CD14-positive monocyte (primary cell): ENCODE results near the gene HS6ST3. TPM values are rescaled to one million over a fixed set of nuclear protein-coding genes. Genes with fewer than 3 reads are reported as not detected.

Source experiments
- DNase-seq, 3 donors: peaks; one replicate each; pipeline ENCODE4 v3.0.0-alpha.2; 2011 to 2022
- H2AFZ ChIP-seq: 2 replicates; pipeline ENCODE4 v1.6.0; 2012; ENCODE audit warnings: mild to moderate bottlenecking, low read depth, low read length, inconsistent platforms; ENCODE audit not compliant: insufficient read depth, poor library complexity, severe bottlenecking
- H3K27ac ChIP-seq, 2 donors: 1 replicate in 1 of 2; 2 replicates in 1 of 2; pipeline ENCODE4 v1.5.1; 2012 to 2013; ENCODE audit warnings: low read length in 2 of 2, control low read depth in 1 of 2, inconsistent platforms in 1 of 2, low read depth in 1 of 2, mild to moderate bottlenecking in 1 of 2
- H3K27me3 ChIP-seq, 2 donors: one replicate each; pipeline versions ENCODE4 v1.6.0 to v1.6.1; 2011 to 2013; ENCODE audit warnings: low read length in 2 of 2; ENCODE audit not compliant: control insufficient read depth in 2 of 2, insufficient read depth in 2 of 2
- H3K36me3 ChIP-seq, 2 donors: replicated peaks in 1 of 2; 1 replicate in 1 of 2; 2 replicates in 1 of 2; pipeline versions ENCODE4 v1.5.1 to v1.6.1; 2012 to 2013; ENCODE audit warnings: low read length in 2 of 2, control low read depth in 1 of 2, inconsistent platforms in 1 of 2, mild to moderate bottlenecking in 1 of 2; ENCODE audit not compliant: insufficient read depth in 2 of 2, control insufficient read depth in 1 of 2
- H3K4me1 ChIP-seq, 2 donors: 1 replicate in 1 of 2; 2 replicates in 1 of 2; pipeline versions ENCODE4 v1.5.1 to v1.6.1; 2012 to 2013; ENCODE audit warnings: low read length in 2 of 2, control low read depth in 1 of 2, inconsistent platforms in 1 of 2, mild to moderate bottlenecking in 1 of 2, moderate library complexity in 1 of 2; ENCODE audit not compliant: insufficient read depth in 2 of 2, control insufficient read depth in 1 of 2
- H3K4me2 ChIP-seq: replicated peaks from 2 replicates; pipeline ENCODE3; 2012; ENCODE audit warnings: low read length, moderate library complexity, mild to moderate bottlenecking; ENCODE audit not compliant: poor library complexity, severe bottlenecking; ENCODE audit errors: extremely low read depth
- H3K4me3 ChIP-seq, 3 experiments: fragments of 200-600 bp in 1 of 3; sonication (generic) in 1 of 3; replicated peaks in 1 of 3; 1 replicate in 2 of 3; 2 replicates in 1 of 3; pipeline ENCODE4 v1.5.1; 2011 to 2013; ENCODE audit warnings: low read length in 3 of 3, mild to moderate bottlenecking in 3 of 3, control low read depth in 2 of 3, low read depth in 2 of 3, inconsistent platforms in 1 of 3, moderate library complexity in 1 of 3
- H3K79me2 ChIP-seq: 2 replicates; pipeline ENCODE4 v1.6.0; 2012; ENCODE audit warnings: mild to moderate bottlenecking, control low read depth, inconsistent platforms, low read length, moderate library complexity; ENCODE audit not compliant: insufficient read depth
- H3K9ac ChIP-seq: 2 replicates; pipeline ENCODE4 v1.6.0; 2017; ENCODE audit warnings: low read length, mild to moderate bottlenecking; ENCODE audit not compliant: insufficient read depth, poor library complexity, severe bottlenecking
- H3K9me3 ChIP-seq, 2 donors: replicated peaks in 1 of 2; 1 replicate in 1 of 2; 2 replicates in 1 of 2; pipeline versions ENCODE4 v1.5.1 to v1.6.1; 2012 to 2013; ENCODE audit warnings: low read length in 2 of 2, control low read depth in 1 of 2; ENCODE audit not compliant: control insufficient read depth in 1 of 2, insufficient read depth in 1 of 2
- H4K20me1 ChIP-seq: 2 replicates; pipeline ENCODE4 v1.6.0; 2012; ENCODE audit warnings: mild to moderate bottlenecking, low read length, control low read depth, moderate library complexity; ENCODE audit not compliant: insufficient read depth
- H3K27ac Mint-ChIP-seq, 7 donors: one replicate each; pipeline ENCODE4 v1.8.0; 2020; ENCODE audit warnings: mild to moderate bottlenecking in 7 of 7, mixed read lengths in 7 of 7, moderate library complexity in 6 of 7, inconsistent platforms in 2 of 7
- H3K27me3 Mint-ChIP-seq, 3 donors: one replicate each; pipeline ENCODE4 v1.8.0; 2021 to 2022; ENCODE audit warnings: low read depth in 3 of 3, mild to moderate bottlenecking in 3 of 3, mixed read lengths in 3 of 3, moderate library complexity in 3 of 3, inconsistent platforms in 1 of 3
- H3K36me3 Mint-ChIP-seq, 2 donors: one replicate each; pipeline ENCODE4 v1.8.0; 2020; ENCODE audit warnings: mixed read lengths in 2 of 2, inconsistent platforms in 1 of 2, mild to moderate bottlenecking in 1 of 2
- H3K4me1 Mint-ChIP-seq: one replicate; pipeline ENCODE4 v1.8.0; 2020; ENCODE audit warnings: mild to moderate bottlenecking, mixed read lengths
- H3K4me3 Mint-ChIP-seq, 2 donors: one replicate each; pipeline ENCODE4 v1.8.0; 2020; ENCODE audit warnings: mild to moderate bottlenecking in 2 of 2, mixed read lengths in 2 of 2, moderate library complexity in 1 of 2
- H3K9me3 Mint-ChIP-seq, 7 donors: one replicate each; pipeline ENCODE4 v1.8.0; 2020 to 2022; ENCODE audit warnings: mixed read lengths in 7 of 7, mild to moderate bottlenecking in 6 of 7, moderate library complexity in 6 of 7, inconsistent platforms in 2 of 7
- WGBS: methylation state at CpG from one replicate; pipeline ENCODE4 v1.1.5; 2013; ENCODE audit warnings: missing lambda C conversion rate; ENCODE audit not compliant: insufficient coverage; 5-methylcytosine and 5-hydroxymethylcytosine counted together
- intact Hi-C, 2 donors: fragments of 100-400 bp; cut with micrococcal nuclease; formaldehyde crosslinking; loops; one replicate each; pipeline versions ENCODE4 v1.15.0 to v1.15.1; 2023
- polyA plus RNA-seq, 3 donors: library from polyadenylated mRNA; depleted of rRNA in 1 of 3; unstranded in 2 of 3; stranded (reverse) in 1 of 3; fragments of 300-500 nt in 2 of 3; fragments of >200 nt in 1 of 3; fragmentation: Illumina TruSeq in 2 of 3; gene quantifications; 1 replicate in 2 of 3; 2 replicates in 1 of 3; pipeline ENCODE4 v1.2.3, GENCODE V29; 2012 to 2021
- TF ChIP-seq, protein P1 (sequence below): fragments of 200-600 bp; IDR thresholded peaks from one replicate; pipeline ENCODE4 v1.8.0; 2022; ENCODE audit warnings: antibody characterized with exemption, mild to moderate bottlenecking

Gene HS6ST3
- polyA plus RNA-seq, 3 donors: not detected

GRCh38 chr13:96652506-96652905 is 562.6 kb downstream of the HS6ST3 start:
- no peaks in the 10 kb centered on the region for H3K36me3 ChIP-seq
- no peak overlapping the region for H2AFZ ChIP-seq
- Mint-ChIP-seq H3K4me1 (no peaks in the 10 kb centered on the region), H3K27ac (no peak overlapping the region), H3K27me3 (no peaks in the 10 kb centered on the region), H3K36me3 (no peaks in the 10 kb centered on the region), H3K9me3 (peaks cover 1 to 10% (median 3%) of the 10 kb centered on the region in 7 donors), H3K4me3 (no peak overlapping the region)
- H3K4me2 ChIP-seq: no peak overlapping the region
- TF ChIP-seq, protein P1, sequence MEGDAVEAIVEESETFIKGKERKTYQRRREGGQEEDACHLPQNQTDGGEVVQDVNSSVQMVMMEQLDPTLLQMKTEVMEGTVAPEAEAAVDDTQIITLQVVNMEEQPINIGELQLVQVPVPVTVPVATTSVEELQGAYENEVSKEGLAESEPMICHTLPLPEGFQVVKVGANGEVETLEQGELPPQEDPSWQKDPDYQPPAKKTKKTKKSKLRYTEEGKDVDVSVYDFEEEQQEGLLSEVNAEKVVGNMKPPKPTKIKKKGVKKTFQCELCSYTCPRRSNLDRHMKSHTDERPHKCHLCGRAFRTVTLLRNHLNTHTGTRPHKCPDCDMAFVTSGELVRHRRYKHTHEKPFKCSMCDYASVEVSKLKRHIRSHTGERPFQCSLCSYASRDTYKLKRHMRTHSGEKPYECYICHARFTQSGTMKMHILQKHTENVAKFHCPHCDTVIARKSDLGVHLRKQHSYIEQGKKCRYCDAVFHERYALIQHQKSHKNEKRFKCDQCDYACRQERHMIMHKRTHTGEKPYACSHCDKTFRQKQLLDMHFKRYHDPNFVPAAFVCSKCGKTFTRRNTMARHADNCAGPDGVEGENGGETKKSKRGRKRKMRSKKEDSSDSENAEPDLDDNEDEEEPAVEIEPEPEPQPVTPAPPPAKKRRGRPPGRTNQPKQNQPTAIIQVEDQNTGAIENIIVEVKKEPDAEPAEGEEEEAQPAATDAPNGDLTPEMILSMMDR: no peak
- no peaks in the 10 kb centered on the region for H3K27me3 ChIP-seq
- no peaks in the 10 kb centered on the region for H3K4me1 ChIP-seq
- no peak overlapping the region for H3K9ac ChIP-seq
- no peak for DNase-seq
- no peaks in the 10 kb centered on the region for H4K20me1 ChIP-seq
- peaks cover 0 to 24% of the 10 kb centered on the region in 2 donors for H3K9me3 ChIP-seq
- H3K79me2 ChIP-seq: no peaks in the 10 kb centered on the region
- H3K4me3 ChIP-seq: no peak overlapping the region
- intact Hi-C loops: no loop called here
- no peak overlapping the region for H3K27ac ChIP-seq

GRCh38 chr13:96661612-96662011 is 571.7 kb downstream of the HS6ST3 start:
- H3K79me2 ChIP-seq: no peaks in the 10 kb centered on the region
- H3K9me3 Mint-ChIP-seq: peaks cover 7 to 20% (median 10%) of the 10 kb centered on the region in 7 donors
- H3K27me3 ChIP-seq: no peaks in the 10 kb centered on the region
- H3K36me3 Mint-ChIP-seq: no peaks in the 10 kb centered on the region
- H4K20me1 ChIP-seq: no peaks in the 10 kb centered on the region
- H3K27ac Mint-ChIP-seq: no peak overlapping the region
- TF ChIP-seq, protein P1: no peak
- H3K36me3 ChIP-seq: no peaks in the 10 kb centered on the region
- no peaks in the 10 kb centered on the region for H3K4me1 ChIP-seq
- DNase-seq: no peak
- no peak overlapping the region for H3K9ac ChIP-seq
- peaks cover 6 to 40% of the 10 kb centered on the region in 2 donors for H3K9me3 ChIP-seq
- H3K4me2 ChIP-seq: no peak overlapping the region
- no peak overlapping the region for H3K27ac ChIP-seq
- H3K4me3 ChIP-seq: no peak overlapping the region
- H3K4me3 Mint-ChIP-seq: no peak overlapping the region
- intact Hi-C loops: no loop called here
- peaks cover 0 to 2% (median 0%) of the 10 kb centered on the region in 3 donors for H3K27me3 Mint-ChIP-seq
- no peaks in the 10 kb centered on the region for H3K4me1 Mint-ChIP-seq
- no peak overlapping the region for H2AFZ ChIP-seq
- WGBS: 100% methylated on average over 1 of the region's 2 CpGs
